Right renal cortex interstitium (tissue), 3 donors: Measurements from ENCODE around the gene KCNIP1. TPM values are rescaled to one million over a fixed set of nuclear protein-coding genes. Genes with fewer than 3 reads are reported as not detected.

Experiments used
- DNase-seq, 3 donors: peaks; one replicate each; pipeline ENCODE4 v3.0.0-alpha.2; 2013; ENCODE audit warnings: low read depth in 3 of 3, low spot score in 2 of 3
- polyA plus RNA-seq, 3 donors: library from polyadenylated mRNA; unstranded; fragments of 120-200 nt; gene quantifications; one replicate each; pipeline ENCODE4 v1.2.1, GENCODE V29; 2013; ENCODE audit not compliant: insufficient read length in 3 of 3

The KCNIP1 gene
- polyA plus RNA-seq, 3 donors: 11.7 to 13.9 (median 13.7) TPM

DNA sequence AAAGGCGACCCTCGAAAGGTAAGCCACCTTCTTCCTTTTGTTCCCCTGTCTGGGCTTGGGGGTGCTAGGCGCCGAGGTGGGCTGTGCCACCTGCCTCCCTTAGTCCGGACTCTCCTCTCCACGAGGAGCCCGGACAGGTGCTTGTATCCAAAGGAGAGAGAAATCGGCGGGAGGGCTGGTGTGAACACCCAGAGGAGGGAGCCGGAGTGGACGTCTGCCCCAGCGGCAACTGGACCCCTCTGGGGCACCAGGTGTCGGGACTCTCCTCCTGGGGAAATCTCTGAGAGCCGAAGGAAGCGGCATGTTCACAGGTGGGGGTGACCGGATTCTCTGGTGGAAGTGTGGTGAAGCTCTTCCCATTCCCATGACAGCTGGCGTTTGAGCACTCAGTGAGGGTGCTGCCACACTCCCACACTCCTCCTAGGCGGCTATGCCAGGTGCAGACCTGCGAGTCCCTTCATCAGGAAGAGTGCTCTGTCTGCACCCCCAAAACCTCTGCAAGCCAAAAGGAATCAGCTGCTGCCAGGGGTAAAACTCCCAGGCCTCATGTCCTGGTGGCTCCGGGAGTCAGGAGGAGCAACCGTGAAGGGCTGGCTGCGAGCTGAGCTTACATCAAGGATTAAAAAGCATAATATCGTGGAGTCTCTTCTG, 921 bp downstream of the KCNIP1 start:
- DNase-seq: no peak

GRCh38 chr5:170508036-170508435, 4.2 kb downstream of the KCNIP1 start:
- no peak for DNase-seq

DNA sequence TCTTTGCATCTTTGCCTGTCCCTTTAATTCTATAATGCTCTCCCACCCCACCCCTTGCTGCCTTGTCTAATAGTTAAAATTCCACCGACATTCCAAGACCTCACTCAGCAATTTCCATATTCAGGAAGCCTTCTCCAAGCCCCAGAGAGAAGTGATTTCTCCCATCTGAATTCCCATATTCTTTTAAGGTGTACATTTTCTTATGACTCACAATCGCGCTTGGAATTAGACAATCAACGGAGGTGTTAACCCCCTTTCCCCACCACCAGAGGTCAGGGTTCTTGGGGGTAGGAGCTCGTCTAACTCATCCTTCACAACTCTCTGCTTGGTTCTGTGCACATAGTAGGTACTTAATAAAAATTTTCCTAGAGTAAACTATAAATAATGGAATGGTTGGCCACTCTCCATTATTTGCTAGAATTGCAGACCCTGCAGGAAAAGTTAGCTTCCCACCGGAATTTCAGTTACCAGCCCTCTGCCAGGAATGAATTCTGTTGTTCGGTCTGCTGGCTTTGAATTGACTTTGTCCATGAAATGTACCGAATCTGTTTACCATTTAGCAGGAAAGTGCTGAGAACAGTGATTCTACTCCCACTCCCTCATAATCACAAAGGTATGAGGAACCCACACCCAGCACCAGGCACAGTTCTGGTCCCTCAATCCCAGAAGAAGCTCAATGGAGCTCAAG, 5.0 kb downstream of the KCNIP1 start:
- DNase-seq: no peak

GRCh38 chr5:170509348-170509660, 5.5 kb downstream of the KCNIP1 start:
- DNase-seq: no peak

- no peak for DNase-seq
These were observed 6.3 kb downstream of the KCNIP1 start for GRCh38 chr5:170510126-170510525.

GRCh38 chr5:170510559-170510958, 6.7 kb downstream of the KCNIP1 start:
- no peak for DNase-seq

- DNase-seq: no peak
These were observed 7.9 kb downstream of the KCNIP1 start for GRCh38 chr5:170511551-170512258.

DNA sequence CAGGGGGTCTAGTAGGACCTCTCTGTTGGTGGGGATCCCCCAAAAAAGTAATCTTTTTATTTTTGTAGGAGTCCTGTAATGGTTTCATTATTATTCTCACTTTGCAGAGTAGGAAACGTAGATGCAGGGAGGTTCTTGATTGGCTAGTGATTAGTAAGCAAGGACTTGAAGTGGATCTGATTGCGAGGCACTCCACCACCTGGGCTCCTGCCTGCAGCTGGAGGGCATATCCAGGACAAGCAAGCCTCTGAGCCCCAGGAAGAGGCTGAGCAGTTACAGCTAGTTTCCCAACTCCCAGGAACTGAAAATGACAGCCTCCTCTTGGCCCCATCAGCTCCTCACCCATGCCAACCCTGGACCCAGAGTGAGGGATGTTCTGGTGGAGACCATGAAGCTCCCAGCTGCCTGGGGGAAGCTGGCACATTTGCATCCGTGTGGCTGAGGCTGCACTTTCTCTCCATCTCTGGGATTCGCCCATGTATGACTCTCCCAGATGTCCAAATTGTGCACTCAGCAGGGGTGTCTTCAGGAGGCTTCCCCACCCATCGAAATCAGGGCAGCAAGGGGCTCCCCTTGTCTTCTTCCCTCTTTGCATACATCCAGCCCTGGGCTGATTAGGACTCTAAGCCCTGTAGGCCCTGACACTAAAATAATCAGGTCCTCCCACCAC, 10.2 kb downstream of the KCNIP1 start:
- no peak for DNase-seq

DNA sequence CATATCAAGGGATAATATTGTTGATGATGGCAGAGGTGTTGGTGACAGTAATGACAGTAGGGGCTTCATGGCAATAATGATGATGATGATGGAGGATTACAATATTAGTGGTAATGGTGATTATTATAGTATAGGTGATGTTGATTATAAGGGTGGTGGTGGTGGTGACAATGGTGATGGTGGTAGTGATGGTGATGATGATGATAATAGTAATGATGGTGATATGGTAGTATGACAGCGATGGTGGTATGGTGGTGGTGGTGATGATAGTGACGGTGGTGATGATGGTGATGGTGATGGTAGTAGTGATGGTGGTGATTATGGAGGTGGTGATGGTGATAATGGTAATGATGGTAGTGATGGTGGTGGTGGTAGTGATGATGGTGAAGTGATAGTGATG, 13.6 kb downstream of the KCNIP1 start:
- no peak for DNase-seq

DNA sequence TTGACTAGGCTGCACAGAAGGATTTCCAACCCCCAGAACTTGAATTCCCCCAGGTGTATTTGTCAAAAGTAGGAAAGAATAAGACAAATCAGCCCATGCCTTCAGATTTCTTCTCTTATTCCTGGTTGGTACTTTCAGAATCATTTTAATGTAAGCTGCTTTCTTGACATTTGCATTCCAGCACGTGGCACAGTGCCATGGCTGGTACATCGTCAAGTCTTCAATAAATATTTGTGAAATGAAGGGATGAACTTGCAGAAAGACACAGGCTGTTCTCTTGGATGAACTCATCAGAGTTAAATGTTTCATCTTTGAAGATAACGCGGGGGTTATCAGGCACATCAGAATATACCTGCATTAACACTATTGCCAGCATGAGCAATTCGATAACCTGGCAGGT, 14.5 kb downstream of the KCNIP1 start:
- DNase-seq: no peak

DNA sequence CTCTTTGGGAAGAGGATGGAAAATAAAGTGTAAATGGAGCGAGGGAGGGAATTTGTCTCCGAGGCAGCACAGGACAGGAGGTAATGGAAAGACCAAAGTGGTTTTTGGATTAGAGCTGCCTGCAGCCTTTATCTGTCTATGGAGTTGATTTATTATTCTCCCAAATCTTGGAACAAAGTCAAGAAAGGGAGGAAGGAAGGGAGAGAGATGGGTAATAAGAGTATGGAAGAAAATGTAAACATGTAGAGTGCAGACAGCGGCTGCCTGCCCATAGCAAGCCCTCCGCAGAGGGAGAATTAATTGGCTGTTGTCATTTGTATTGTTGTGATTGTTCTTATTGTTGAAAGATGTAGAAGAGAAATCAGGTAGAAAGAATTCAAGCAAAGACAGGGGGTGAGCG, 15.7 kb downstream of the KCNIP1 start:
- no peak for DNase-seq

DNA sequence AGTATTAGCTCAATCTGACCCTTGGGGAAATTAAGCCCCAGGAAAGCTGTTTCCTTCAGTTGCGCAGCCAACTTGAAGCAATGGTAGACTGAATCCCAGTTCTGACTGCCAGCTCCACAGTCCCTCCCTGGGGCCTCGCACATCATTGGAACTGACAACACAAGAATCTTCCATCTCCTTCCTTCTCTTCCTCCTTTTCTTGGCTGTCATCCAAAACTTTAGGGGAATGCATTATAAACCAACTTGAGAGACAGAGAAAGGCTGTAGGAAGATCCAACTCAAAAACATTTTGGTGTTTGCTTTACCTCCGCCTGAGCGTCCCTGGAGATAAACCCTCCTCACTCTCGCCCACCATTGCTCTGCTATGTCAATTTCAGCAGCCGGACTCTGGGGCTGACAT, 16.6 kb downstream of the KCNIP1 start:
- DNase-seq: no peak

DNA sequence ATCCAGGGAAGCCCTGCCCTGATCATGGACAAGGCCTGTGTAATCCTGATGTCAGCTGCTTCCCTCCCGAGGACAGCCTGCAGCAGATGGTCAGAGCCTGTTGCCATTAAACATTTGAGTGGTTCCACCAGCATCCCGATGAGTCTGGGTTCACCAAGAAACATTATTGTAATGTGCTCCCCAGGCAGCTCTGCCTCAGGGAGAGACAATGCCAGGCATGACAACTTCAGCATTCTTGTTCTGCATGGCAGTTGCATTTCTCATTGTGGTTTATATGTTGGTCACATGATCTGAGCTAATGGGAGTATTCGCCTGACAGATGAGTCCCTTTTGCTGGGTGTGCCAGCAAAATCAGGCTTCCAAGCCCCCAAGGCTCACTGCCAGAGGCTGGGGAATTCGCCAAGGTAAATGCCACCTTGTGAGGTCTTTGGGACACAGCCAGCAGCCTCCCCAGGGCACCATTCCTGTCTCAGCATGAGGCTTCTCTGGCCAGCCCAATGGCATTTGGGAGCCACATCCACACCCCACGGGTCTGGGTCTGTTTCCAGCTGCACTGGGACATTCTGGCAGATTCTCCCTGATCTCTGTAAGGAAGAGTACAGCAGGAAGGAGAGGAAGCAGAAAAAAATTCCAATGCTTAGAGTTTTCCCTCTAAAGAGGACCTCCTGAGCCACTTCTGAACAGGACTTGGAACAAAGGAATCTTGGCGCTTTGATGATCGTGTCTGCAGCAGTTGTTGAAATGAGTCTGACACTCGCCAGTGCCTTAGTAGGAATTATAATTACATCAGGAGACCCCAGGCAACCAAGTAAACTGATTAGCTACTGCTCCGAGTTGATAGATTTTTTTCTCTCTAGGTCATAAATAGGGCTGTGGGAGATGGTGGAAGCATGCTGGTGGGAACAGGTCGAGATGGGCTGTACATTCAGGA, 18.7 kb downstream of the KCNIP1 start:
- DNase-seq: no peak

GRCh38 chr5:170523142-170523551, 19.3 kb downstream of the KCNIP1 start:
- DNase-seq: no peak

DNA sequence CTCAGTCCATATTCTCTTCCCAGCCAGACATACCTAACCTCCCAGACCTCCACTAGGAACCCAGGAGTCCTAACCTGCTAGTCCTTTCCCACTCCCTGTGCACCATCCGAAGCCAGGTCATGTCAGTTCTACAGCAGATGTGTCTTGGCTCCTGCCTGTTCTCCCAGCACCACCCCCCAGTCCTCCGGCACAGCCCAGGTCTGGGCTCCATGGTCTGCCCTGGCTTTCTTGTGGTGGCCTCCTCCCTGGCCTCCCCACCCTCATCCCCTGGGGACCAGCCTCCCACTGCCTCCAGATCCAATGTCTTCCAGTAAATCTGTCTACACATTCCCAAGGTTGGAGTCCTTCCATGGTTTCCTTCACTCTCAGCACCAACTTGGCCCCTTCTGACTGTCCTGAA, 20.0 kb downstream of the KCNIP1 start:
- no peak for DNase-seq

- no peak for DNase-seq
These were observed 20.8 kb downstream of the KCNIP1 start for GRCh38 chr5:170524576-170524975.

GRCh38 chr5:170525470-170526211, 21.8 kb downstream of the KCNIP1 start:
- DNase-seq: no peak

DNA sequence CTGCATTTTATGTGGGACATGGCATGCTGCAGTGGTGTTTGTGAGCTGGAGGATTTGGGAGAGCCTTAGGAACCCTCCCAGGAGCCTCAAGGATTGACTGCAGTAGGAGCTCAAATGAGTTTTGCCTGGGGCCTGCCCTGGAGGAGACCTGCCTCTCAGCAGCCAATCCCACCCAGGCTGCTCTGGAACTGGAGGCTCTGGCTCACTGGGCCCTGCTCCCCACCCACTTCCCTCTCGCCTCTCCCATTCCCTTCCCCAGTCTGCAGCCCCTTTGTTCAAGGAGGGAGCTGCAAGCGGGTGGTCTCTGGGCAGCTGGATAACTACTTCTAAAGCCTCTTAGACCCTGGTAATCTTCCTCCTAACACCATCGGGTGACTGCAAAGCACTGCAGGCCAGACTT, 24.2 kb downstream of the KCNIP1 start:
- no peak for DNase-seq

DNA sequence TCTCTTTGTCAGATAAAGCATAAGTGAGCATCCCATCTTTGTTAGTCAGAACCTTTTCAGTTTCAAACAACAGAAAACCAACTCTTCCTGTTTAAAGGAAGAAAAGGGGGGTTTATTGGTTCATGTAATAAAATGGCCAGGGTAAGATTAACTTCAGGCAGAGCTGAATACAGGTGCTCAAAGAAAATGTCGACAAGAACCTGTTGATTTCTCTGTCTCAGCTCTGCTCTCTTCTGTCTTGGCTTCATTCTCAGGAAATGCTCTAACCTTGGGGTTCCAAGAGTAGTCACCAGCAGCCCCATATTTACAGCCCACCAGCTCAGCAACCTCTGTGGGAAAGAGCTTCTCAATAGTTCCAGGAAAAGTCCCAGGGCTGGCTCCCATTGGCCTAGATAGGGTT, 25.2 kb downstream of the KCNIP1 start:
- DNase-seq: no peak

- DNase-seq: no peak
These were observed 29.1 kb downstream of the KCNIP1 start for GRCh38 chr5:170532935-170533334.
